Neural progenitor cell (in vitro differentiated cells): ENCODE data around the gene TTC12.

ENCODE experiments used
- CTCF ChIP-seq: fragments of 200-600 bp; sonication (generic); IDR thresholded peaks from 2 replicates; pipeline ENCODE4 v1.5.1; 2017; ENCODE audit warnings: antibody characterized with exemption, mild to moderate bottlenecking
- EZH2phosphoT487 ChIP-seq: fragments of 200-600 bp; sonication (generic); IDR thresholded peaks from 2 replicates; pipeline ENCODE4 v1.6.1; 2017; ENCODE audit warnings: antibody characterized with exemption

- TF ChIP-seq CTCF (no peak), EZH2phosphoT487 (no peak)
These were observed 44.7 kb upstream of the TTC12 start for GRCh38 chr11:113269636-113270035.
